HG02759 (cell line): ENCODE measurements around the gene SIGLECL1.
"Not testable (repeated sequence)": the region's sequence is repeated elsewhere in the genome, so short reads cannot be mapped to it uniquely, and the experiment has no call there.

Source experiments
- ATAC-seq: cut with Tn5 transposase; IDR thresholded peaks from one replicate; pipeline ENCODE4 v1.9.1; 2021; ENCODE audit warnings: mild to moderate bottlenecking, moderate library complexity; ENCODE audit not compliant: unreplicated experiment

The SIGLECL1 gene

DNA sequence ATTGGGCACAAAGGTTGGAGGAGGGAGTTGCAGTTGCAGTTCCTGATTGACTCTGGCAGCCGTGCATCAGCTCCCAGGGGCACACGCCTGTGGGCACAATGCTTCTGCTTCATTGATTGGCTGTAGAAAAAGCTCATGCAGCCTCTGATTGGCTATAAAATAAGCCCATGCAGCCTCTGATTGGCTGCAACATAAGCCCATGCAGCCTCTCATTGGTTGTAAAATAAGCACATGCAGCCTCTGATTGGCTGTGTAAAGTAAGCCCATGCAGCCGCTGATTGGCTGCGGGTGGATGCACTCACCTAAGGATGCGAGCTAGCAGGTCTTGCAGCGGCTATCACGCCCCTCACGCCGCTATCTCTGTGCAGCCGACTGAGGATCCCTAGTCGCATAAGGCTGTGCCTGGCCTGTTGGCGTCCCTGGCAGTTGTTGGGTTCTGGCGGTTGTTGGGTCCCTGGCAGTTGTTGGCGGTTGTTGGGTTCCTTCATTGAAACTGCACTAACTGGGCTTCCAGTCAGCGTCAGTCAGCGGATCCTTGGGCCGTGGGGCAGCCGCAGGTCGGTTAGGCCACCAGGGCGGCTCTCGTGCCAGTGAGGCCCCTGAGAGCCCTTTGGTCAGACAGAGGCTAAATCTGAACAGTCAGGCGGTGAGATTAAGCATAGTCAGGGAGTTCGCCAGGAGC lies at the start of gene SIGLECL1:
Gene SIGLECL1 (plus strand): TSS at position 295 of the 682 bp plus-strand sequence. CDS start 12,993 bp downstream, outside the sequence.
- no peak for ATAC-seq

DNA sequence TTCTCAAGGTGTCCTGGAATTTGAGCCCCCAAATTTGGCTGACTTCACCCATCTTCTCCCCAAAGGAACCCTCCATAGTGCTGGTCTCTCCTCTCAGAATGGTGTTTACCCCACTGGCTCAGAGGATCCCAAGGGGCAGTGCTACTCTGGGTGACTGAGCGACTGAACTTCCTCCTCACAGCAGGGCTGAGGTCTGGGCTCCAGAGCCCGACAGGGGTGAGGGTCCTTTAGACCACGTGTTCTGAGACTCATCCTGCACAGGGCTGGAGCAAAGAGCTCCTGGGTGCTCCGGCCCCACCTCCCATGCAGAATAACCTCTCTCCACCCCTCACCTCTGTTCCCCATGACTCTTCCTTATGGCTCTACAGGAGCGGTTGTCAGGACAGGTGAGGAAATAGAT lies 49.2 kb upstream of the SIGLECL1 start:
- no peak for ATAC-seq

GRCh38 chr19:51203916-51204315 lies 47.0 kb upstream of the SIGLECL1 start:
- no peak for ATAC-seq

DNA sequence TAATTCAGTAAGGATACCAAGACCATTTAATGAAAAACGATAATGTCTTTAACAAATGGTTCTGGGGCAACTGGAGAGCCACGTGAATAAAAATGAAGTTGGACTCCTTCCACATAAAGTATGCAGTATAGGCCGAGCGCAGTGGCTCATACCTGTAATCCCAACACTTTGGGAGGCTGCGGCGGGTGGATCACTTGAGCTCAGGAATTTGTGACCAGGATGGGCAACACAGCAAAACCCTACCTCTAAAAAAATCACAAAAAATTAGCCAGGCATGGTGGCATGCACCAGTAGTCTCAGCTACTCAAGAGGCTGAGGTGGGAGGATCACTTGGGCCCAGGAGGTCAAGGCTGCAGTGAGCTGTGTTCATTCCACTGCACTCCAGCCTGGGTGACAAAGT lies 46.6 kb upstream of the SIGLECL1 start:
- no peak for ATAC-seq

GRCh38 chr19:51207747-51208146 lies 43.1 kb upstream of the SIGLECL1 start:
- ATAC-seq, result no peak

DNA sequence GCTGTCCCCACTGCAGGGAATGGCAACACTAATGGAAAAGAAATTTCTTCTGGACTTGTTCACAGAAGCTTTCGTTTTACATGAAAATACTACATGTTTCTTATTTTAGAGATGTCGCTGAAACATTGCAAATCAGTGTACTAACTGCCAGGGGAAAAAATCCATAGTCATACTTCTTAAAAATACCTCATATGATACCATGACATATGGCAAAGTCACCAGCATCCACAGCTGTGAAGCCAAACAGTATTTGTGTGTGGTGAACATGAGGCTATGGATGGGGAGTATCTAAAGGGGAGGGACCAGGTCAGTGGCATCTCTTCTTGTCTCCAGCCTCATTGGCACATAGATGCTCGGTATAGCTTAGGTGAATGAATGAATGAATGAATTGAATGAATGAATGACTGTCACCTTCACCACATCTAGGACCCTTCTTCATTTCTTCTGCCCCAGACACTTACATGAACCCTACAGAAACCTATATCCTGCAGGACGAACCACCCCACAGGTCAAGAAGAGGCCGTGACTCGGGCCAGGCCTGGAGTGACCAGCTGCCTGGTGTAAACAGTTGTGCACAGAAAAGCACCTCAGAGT lies 40.6 kb upstream of the SIGLECL1 start:
- ATAC-seq, result no peak

DNA sequence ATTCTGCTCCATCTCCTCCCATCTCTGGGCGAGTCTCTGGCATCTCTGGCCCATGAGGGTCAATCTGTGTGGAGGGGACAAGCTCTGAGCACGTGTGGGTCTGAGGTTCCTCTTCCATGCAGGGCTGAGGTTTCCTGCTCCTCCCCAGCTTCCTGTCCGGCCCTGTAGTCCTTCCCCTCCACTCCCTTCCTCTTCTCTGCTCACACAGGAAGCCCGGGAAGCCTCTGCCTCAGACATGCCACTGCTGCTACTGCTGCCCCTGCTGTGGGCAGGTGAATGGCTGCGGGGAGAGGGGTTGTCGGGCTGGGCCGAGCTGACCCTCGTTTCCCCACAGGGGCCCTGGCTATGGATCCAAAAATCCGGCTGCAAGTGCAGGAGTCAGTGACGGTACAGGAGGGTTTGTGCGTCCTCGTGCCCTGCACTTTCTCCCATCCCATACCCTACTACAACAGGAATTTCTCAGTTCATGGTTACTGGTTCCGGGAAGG lies 40.0 kb upstream of the SIGLECL1 start:
- not testable (repeated sequence) for ATAC-seq

GRCh38 chr19:51211833-51212232 lies 39.0 kb upstream of the SIGLECL1 start:
- no peak for ATAC-seq

GRCh38 chr19:51219307-51219706 lies 31.6 kb upstream of the SIGLECL1 start:
- no peak for ATAC-seq

DNA sequence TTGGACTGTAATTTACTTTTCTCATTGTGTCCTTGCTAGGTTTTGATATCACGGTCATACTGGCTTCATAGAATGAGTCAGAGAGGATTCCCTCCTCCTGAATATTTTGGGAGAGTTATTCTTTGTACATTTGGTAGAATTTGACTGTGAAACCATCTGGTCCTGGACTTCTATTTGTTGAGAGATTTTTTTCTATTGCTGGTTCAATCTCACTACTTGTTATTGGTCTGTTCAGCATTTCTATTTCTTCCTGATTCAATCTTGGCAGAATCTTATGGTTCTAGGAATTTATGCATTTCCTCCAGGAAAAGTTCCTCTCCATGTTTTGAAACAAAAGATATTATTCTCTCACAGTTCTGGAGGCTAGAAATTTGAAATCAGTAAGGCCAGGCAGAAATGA lies 30.9 kb upstream of the SIGLECL1 start:
- no peak for ATAC-seq

DNA sequence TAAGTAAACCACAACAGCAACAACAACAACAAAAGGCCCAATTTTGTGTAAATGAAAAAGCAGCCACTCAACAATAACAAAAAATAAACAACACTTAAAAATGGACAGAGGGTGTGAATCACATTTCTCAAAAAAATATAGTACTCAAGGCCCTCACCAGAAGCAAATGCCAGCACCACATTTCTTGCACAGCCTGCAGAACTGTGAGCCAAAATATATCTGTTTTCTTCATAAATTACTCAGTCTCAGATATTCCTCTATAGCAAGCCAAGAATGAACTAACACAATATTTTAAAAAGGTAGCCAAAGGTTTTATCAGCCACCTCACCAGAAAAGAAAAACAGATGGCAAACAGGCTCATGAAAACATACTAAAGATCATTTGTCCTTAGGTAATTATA lies 29.9 kb upstream of the SIGLECL1 start:
- ATAC-seq, result no peak

DNA sequence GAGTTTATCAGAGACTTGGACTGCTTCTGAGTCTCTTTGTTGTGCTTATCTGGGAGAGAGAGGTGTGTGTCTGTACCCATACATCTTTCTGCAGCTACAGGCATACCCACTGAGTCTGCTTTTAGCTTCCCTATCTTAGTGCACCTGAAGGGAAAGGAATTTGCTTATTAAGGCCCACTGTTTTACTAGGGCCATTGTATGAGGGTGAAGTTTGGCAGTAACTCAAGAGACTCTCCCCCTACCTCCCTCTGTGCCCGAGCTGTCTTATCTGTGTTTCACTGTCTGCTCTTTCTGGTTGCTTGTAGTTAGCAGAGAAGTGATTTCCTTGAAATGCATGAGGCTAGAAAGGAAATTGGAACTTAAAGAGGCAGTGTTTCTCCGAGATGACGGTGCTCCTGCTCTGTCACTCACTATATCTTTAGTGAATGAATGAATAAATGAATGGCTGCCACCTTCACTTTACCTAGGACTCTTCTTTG lies 26.7 kb upstream of the SIGLECL1 start:
- no peak for ATAC-seq

DNA sequence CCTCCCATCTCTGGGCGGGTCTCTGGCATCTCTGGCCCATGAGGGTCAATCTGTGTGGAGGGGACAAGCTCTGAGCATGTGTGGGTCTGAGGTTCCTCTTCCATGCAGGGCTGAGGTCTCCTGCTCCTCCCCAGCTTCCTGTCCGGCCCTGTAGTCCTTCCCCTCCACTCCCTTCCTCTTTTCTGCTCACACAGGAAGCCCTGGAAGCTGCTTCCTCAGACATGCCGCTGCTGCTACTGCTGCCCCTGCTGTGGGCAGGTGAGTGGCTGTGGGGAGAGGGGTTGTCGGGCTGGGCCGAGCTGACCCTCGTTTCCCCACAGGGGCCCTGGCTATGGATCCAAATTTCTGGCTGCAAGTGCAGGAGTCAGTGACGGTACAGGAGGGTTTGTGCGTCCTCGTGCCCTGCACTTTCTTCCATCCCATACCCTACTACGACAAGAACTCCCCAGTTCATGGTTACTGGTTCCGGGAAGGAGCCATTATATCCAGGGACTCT lies 25.9 kb upstream of the SIGLECL1 start, which contains the start of gene CD33:
Gene CD33 (plus strand): TSS at position 183 of the 496 bp plus-strand sequence. CDS start 39 bp downstream, at position 222.
- ATAC-seq, result not testable (repeated sequence)

DNA sequence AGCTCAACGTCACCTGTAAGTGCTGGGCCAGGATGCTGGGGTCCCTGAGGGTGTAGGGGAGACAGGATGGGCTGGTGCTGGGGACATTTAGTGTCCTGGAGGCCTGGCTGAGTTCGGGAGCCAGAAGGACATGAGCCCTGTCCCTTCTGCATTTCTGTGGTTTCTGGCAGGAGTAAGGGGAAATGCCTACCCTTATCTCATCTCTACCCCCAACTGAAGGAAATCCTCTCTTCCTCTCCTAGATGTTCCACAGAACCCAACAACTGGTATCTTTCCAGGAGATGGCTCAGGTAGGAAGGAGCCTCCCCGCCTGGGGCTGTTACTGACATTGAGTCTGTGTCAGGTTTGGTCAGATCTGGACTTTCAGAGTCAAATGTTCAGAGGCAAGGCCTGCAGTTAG lies 24.8 kb upstream of the SIGLECL1 start:
- ATAC-seq, result no peak

DNA sequence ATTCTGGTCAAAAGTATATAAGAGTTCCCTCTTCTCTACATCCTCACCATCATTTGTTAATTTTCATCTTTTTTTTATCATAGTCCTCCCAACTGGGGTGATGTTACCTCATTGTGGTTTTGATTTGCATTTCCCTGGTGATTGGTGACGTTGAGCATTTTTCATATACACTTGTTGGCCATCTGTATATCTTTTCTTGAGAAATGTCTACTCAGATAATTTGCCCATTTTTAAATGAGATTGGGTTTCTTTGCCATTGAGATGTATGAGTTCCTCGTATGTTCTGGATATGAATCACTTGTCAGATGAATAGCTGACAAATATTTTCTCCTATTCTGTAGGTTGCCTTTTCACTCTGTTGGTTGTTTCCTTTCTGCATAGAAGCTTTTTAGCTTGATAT lies 23.6 kb upstream of the SIGLECL1 start:
- ATAC-seq, result no peak

GRCh38 chr19:51227966-51228365 lies 22.9 kb upstream of the SIGLECL1 start:
- ATAC-seq, result no peak

DNA sequence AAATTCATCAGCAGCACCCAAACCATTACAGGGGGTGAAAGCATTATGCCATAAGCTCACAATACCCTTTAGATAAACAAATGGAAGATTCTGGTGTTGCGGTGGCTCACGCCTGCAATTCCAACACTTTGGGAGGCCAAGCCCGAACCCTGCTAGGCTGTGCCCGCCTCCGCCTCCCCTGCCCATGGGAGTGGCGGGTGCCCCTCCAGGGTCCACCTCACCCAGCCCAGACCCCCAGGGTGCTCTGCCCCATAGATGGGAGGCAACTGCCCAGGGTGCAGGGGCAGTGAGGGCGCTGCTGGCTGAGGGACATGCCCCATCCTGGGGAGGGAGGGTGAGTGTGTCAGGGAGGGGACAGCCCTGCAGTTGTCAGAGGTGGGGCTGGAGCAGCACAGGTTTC lies 10.0 kb upstream of the SIGLECL1 start:
- ATAC-seq, result no peak

- no peak for ATAC-seq
Measured at GRCh38 chr19:51242881-51243630, 7.8 kb upstream of the SIGLECL1 start.

- ATAC-seq, result no peak
Measured at GRCh38 chr19:51246164-51246552, 4.7 kb upstream of the SIGLECL1 start.

- ATAC-seq, result no peak
Measured at GRCh38 chr19:51247972-51248590, 2.8 kb upstream of the SIGLECL1 start.

DNA sequence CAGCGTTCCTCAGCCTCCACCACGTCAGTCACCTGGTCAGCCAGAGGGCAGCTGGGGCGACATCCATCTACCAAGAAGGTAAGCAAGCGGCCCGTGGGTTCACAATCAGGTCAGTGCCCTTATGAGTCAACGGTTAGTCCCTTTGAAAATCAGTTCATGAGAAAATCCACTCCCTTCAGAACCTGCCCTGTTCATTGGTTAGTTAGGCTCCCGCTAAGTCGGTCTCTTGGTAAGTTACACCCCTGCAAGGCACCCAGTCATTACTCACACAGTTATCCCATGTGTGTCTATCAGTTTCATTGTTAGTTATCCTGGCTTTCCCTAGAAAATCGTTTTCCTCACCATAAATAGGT lies 564 bp downstream of the SIGLECL1 start:
- ATAC-seq, result no peak
